PC-3 (cell line): ENCODE results near the gene SERPINB13. TPM values are rescaled to one million over a fixed set of nuclear protein-coding genes. Genes with fewer than 3 reads are reported as not detected.

ENCODE experiments used
- ATAC-seq: fragments of 200-7000 bp; cut with Tn5 transposase; 2 replicates; pipeline ENCODE4 v1.9.1; 2020; ENCODE audit warnings: mild to moderate bottlenecking, moderate library complexity
- BruUV-seq: library from RNA; stranded (reverse); fragments of 400-500 nt; replicated peaks from 2 replicates; lab custom pipeline; 2021; lab: Mats Ljungman, UMichigan
- CTCF ChIA-PET: fragments of 300-600 bp; sonication (Branson Sonifier 250); formaldehyde crosslinking; loops from one replicate; lab custom pipeline; 2022; ENCODE audit warnings: antibody characterized with exemption; lab: Charles Lee
- POLR2A ChIA-PET: fragments of 300-600 bp; sonication (Branson Sonifier 250); formaldehyde crosslinking; loops from one replicate; lab custom pipeline; 2022; ENCODE audit warnings: antibody characterized with exemption; ENCODE audit not compliant: unreplicated experiment; lab: Charles Lee
- DNase-seq: peaks from one replicate; pipeline ENCODE4 v3.0.0-alpha.2; 2015
- H2AFZ ChIP-seq: fragments of 300-600 bp; sonication (generic); 2 replicates; pipeline ENCODE4 v1.6.0; 2016; ENCODE audit warnings: antibody characterized with exemption, low read length
- H3F3A ChIP-seq: fragments of 300-600 bp; sonication (generic); one replicate; pipeline ENCODE4 v1.6.0; 2017; ENCODE audit warnings: antibody characterized with exemption, low read length, control low read depth, mild to moderate bottlenecking; ENCODE audit not compliant: unreplicated experiment
- H3K27ac ChIP-seq: fragments of 300-600 bp; sonication (generic); 2 replicates; pipeline ENCODE4 v1.5.1; 2016; ENCODE audit warnings: mild to moderate bottlenecking, low read length
- H3K27me3 ChIP-seq: fragments of 300-600 bp; sonication (generic); 2 replicates; pipeline ENCODE4 v1.6.1; 2016; ENCODE audit warnings: low read length, mixed read lengths
- H3K36me3 ChIP-seq: fragments of 300-600 bp; sonication (generic); 2 replicates; pipeline ENCODE4 v1.6.1; 2016; ENCODE audit warnings: low read depth, mixed run types, low read length, mixed read lengths
- H3K4me1 ChIP-seq: fragments of 300-600 bp; sonication (generic); 2 replicates; pipeline ENCODE4 v1.5.1; 2016; ENCODE audit warnings: low read length; ENCODE audit not compliant: insufficient read depth
- H3K4me2 ChIP-seq: fragments of 300-600 bp; sonication (generic); 2 replicates; pipeline ENCODE4 v1.6.0; 2016; ENCODE audit warnings: low read length
- H3K4me3 ChIP-seq: fragments of 300-600 bp; sonication (generic); 2 replicates; pipeline ENCODE4 v1.5.1; 2016; ENCODE audit warnings: mild to moderate bottlenecking, low read length, mixed read lengths
- H3K79me2 ChIP-seq: fragments of 300-600 bp; sonication (generic); 2 replicates; pipeline ENCODE4 v1.6.1; 2017; ENCODE audit warnings: low read length, mixed read lengths
- H3K9ac ChIP-seq: fragments of 300-600 bp; sonication (generic); 2 replicates; pipeline ENCODE4 v1.6.0; 2016; ENCODE audit warnings: mild to moderate bottlenecking, low read length
- H3K9me2 ChIP-seq: fragments of 300-600 bp; sonication (generic); replicated peaks from 2 replicates; pipeline ENCODE4 v1.6.1; 2016; ENCODE audit warnings: mixed run types, low read length, mixed read lengths
- H3K9me3 ChIP-seq: fragments of 300-600 bp; sonication (generic); 2 replicates; pipeline ENCODE4 v1.6.1; 2016; ENCODE audit warnings: low read length, mixed read lengths
- H4K20me1 ChIP-seq: fragments of 300-600 bp; sonication (generic); 2 replicates; pipeline ENCODE4 v1.6.1; 2016; ENCODE audit warnings: low read length, mixed read lengths
- EZH2 ChIP-seq: fragments of 300-600 bp; sonication (generic); IDR thresholded peaks from one replicate; pipeline ENCODE4 v1.6.1; 2017; ENCODE audit warnings: antibody characterized with exemption, mild to moderate bottlenecking, low read length; ENCODE audit not compliant: unreplicated experiment
- EZH2phosphoT487 ChIP-seq: fragments of 300-600 bp; sonication (generic); IDR thresholded peaks from 2 replicates; pipeline ENCODE4 v1.6.1; 2018; ENCODE audit warnings: mild to moderate bottlenecking, antibody characterized with exemption, low read length, borderline replicate concordance
- intact Hi-C: fragments of 100-400 bp; cut with micrococcal nuclease; formaldehyde crosslinking; loops from 2 replicates; pipeline ENCODE4 v1.9.0; 2023
- total RNA-seq: library from RNA; depleted of rRNA; stranded (reverse); fragments of >200 nt; gene quantifications from 2 replicates; pipeline ENCODE4 v1.2.3, GENCODE V29; 2014
- TF ChIP-seq, protein P1 (sequence below): fragments of 300-600 bp; sonication (generic); conservative IDR thresholded peaks from 2 replicates; pipeline ENCODE4 v1.5.1; 2017; ENCODE audit warnings: antibody characterized with exemption, low read depth, mild to moderate bottlenecking, low read length

Gene SERPINB13
- total RNA-seq, 1 experiment from 2014 or later, result not detected

- Histone ChIP-seq H3K79me2 (no peaks in the 10 kb centered on the region), H3K9me3 (no peaks in the 10 kb centered on the region), H3K36me3 (no peaks in the 10 kb centered on the region), H3K4me2 (no peak overlapping the region), H3K4me3 (no peak overlapping the region), H3K4me1 (no peaks in the 10 kb centered on the region; the same call in 1 of the 2 replicates), H3K27ac (no peak overlapping the region), H2AFZ (no peak overlapping the region), H3K27me3 (no peaks in the 10 kb centered on the region), H3K9me2 (no peaks in the 10 kb centered on the region), H4K20me1 (no peaks in the 10 kb centered on the region), H3F3A (no peaks in the 10 kb centered on the region), H3K9ac (no peak overlapping the region)
- TF ChIP-seq EZH2phosphoT487 (no peak), EZH2 (no peak)
- TF ChIP-seq, protein P1, sequence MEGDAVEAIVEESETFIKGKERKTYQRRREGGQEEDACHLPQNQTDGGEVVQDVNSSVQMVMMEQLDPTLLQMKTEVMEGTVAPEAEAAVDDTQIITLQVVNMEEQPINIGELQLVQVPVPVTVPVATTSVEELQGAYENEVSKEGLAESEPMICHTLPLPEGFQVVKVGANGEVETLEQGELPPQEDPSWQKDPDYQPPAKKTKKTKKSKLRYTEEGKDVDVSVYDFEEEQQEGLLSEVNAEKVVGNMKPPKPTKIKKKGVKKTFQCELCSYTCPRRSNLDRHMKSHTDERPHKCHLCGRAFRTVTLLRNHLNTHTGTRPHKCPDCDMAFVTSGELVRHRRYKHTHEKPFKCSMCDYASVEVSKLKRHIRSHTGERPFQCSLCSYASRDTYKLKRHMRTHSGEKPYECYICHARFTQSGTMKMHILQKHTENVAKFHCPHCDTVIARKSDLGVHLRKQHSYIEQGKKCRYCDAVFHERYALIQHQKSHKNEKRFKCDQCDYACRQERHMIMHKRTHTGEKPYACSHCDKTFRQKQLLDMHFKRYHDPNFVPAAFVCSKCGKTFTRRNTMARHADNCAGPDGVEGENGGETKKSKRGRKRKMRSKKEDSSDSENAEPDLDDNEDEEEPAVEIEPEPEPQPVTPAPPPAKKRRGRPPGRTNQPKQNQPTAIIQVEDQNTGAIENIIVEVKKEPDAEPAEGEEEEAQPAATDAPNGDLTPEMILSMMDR, result no peak
- ChIA-PET CTCF (no interaction called here), POLR2A (no interaction called here)
- BruUV-seq, result no TSS peak
- ATAC-seq (no peak), DNase-seq (no peak)
- intact Hi-C loops, result no loop called here
Measured at GRCh38 chr18:63544017-63544416, 43.1 kb upstream of the SERPINB13 start.

GRCh38 chr18:63545000-63545399 is 42.1 kb upstream of the SERPINB13 start:
- TF ChIP-seq EZH2phosphoT487 (no peak), EZH2 (no peak)
- ChIA-PET POLR2A (no interaction called here), CTCF (interaction anchor here (0.5 kb wide), 1 partner anchor 197 kb away, joined by 4 read pairs; no protein-coding TSS in a partner anchor)
- Histone ChIP-seq H3K27ac (no peak overlapping the region), H3F3A (no peaks in the 10 kb centered on the region), H3K4me2 (no peak overlapping the region), H3K27me3 (no peaks in the 10 kb centered on the region), H4K20me1 (no peaks in the 10 kb centered on the region), H3K36me3 (no peaks in the 10 kb centered on the region), H3K79me2 (no peaks in the 10 kb centered on the region), H2AFZ (no peak overlapping the region), H3K9ac (no peak overlapping the region), H3K4me3 (no peak overlapping the region), H3K9me3 (no peaks in the 10 kb centered on the region), H3K4me1 (peaks cover 5% of the 10 kb centered on the region; the same call in 1 of the 2 replicates), H3K9me2 (no peaks in the 10 kb centered on the region)
- DNase-seq (no peak), ATAC-seq (no peak)
- BruUV-seq, result no TSS peak
- intact Hi-C loops, result no loop called here

- no peak overlapping the region for H3K9ac ChIP-seq
- H3K79me2 ChIP-seq, result no peaks in the 10 kb centered on the region
- 0 out of 2 replicates have a peak overlapping the region, but pooled peaks have one; percentile 16 for H3K4me2 ChIP-seq
- peak overlapping the region; percentile 9; the same call in 1 of the 2 replicates for H3K27ac ChIP-seq
- peaks cover 12% of the 10 kb centered on the region; the same call in 1 of the 2 replicates for H3K4me1 ChIP-seq
- H3F3A ChIP-seq, result no peaks in the 10 kb centered on the region
- TF ChIP-seq EZH2phosphoT487 (no peak), EZH2 (no peak)
- TF ChIP-seq, protein P1, result no peak
- peak; percentile 81 for ATAC-seq
- BruUV-seq, result no TSS peak
- no peaks in the 10 kb centered on the region for H3K27me3 ChIP-seq
- intact Hi-C loops, result no loop called here
- peak; percentile 35 for DNase-seq
- H3K9me3 ChIP-seq, result no peaks in the 10 kb centered on the region
- H2AFZ ChIP-seq, result peak overlapping the region; percentile 39; the same call in 1 of the 2 replicates
- ChIA-PET POLR2A (interaction anchor here (0.6 to 1.2 kb wide), 2 partner anchors 39 to 420 kb away, joined by 3 to 6 read pairs; no protein-coding TSS in a partner anchor), CTCF (no interaction called here)
- H4K20me1 ChIP-seq, result no peaks in the 10 kb centered on the region
- 0 out of 2 replicates have a peak, but pooled peaks cover 5% of the 10 kb centered on the region for H3K9me2 ChIP-seq
- H3K36me3 ChIP-seq, result no peaks in the 10 kb centered on the region
- H3K4me3 ChIP-seq, result no peak overlapping the region
Measured at GRCh38 chr18:63550068-63550467, 37.1 kb upstream of the SERPINB13 start.
